ENCODE results near the gene BCL2L2. TPM values are rescaled to one million over a fixed set of nuclear protein-coding genes. Genes with fewer than 3 reads are reported as not detected.

The BCL2L2 gene
- total and polyA plus RNA-seq, 9 of the 15 experiments (the other 6 are each of a cell fraction or from before 2014, with no cell fraction given), result 2.6 to 32.5 (median 14.7) TPM

DNA sequence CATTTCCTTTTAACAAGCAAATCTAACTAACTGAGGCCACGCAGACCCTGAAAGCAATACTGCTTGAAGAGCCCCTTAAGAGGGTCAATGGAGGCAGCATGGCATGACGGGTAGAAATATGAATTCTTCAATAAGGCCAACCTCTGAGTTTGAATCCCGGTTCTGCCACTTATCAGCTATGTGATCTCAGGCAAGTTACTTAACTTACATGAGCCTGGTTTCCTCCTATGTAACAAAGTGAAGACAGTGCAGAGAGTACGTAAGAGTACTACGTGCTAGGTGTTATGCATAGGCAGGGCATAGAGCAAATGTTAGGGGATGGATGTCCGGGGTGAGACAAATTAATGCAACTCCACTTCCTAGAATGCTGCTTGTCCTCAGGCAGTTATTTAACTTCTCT, 25.4 kb upstream of the BCL2L2 start (continued):
- TF ChIP-seq TAF9B (IDR thresholded peaks at IDR 0.05; ENCODE audit: partially characterized antibody), result no peak
- TF ChIP-seq, protein P1, sequence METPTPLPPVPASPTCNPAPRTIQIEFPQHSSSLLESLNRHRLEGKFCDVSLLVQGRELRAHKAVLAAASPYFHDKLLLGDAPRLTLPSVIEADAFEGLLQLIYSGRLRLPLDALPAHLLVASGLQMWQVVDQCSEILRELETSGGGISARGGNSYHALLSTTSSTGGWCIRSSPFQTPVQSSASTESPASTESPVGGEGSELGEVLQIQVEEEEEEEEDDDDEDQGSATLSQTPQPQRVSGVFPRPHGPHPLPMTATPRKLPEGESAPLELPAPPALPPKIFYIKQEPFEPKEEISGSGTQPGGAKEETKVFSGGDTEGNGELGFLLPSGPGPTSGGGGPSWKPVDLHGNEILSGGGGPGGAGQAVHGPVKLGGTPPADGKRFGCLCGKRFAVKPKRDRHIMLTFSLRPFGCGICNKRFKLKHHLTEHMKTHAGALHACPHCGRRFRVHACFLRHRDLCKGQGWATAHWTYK (CRISPR knock-in tag; IDR thresholded peaks at IDR 0.05), result no peak
- TF ChIP-seq POLR2AphosphoS2 (IDR thresholded peaks at IDR 0.05; ENCODE audit: low read length), result peak; percentile 65; the same call in 1 of the 2 replicates
- TF ChIP-seq, protein P2, sequence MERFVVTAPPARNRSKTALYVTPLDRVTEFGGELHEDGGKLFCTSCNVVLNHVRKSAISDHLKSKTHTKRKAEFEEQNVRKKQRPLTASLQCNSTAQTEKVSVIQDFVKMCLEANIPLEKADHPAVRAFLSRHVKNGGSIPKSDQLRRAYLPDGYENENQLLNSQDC (CRISPR knock-in tag; IDR thresholded peaks at IDR 0.05), result no peak
- no peak for TF ChIP-seq PPARD (CRISPR knock-in tag; IDR thresholded peaks at IDR 0.05)
- TF ChIP-seq NFIC (IDR thresholded peaks at IDR 0.05), result no peak
- TF ChIP-seq, protein P3, sequence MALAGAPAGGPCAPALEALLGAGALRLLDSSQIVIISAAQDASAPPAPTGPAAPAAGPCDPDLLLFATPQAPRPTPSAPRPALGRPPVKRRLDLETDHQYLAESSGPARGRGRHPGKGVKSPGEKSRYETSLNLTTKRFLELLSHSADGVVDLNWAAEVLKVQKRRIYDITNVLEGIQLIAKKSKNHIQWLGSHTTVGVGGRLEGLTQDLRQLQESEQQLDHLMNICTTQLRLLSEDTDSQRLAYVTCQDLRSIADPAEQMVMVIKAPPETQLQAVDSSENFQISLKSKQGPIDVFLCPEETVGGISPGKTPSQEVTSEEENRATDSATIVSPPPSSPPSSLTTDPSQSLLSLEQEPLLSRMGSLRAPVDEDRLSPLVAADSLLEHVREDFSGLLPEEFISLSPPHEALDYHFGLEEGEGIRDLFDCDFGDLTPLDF (CRISPR knock-in tag; IDR thresholded peaks at IDR 0.05), result no peak

Measured in K562 (cell line).